Neural progenitor cell (in vitro differentiated cells): ENCODE measurements around the gene ELMO1. TPM values are rescaled to one million over a fixed set of nuclear protein-coding genes. Genes with fewer than 3 reads are reported as not detected.

Experiments
- DNase-seq: peaks from one replicate; pipeline ENCODE4 v3.0.0-alpha.2; 2016; ENCODE audit warnings: low spot score
- H2AFZ ChIP-seq: fragments of 200-600 bp; sonication (generic); replicated peaks from 2 replicates; pipeline ENCODE4 v1.6.1; 2016; ENCODE audit warnings: antibody characterized with exemption
- H3F3A ChIP-seq: fragments of 200-600 bp; sonication (generic); 2 replicates; pipeline ENCODE4 v1.6.1; 2016; ENCODE audit warnings: antibody characterized with exemption, low read depth
- H3K27ac ChIP-seq: fragments of 200-600 bp; sonication (generic); 2 replicates; pipeline ENCODE4 v1.5.1; 2016; ENCODE audit warnings: mild to moderate bottlenecking
- H3K27me3 ChIP-seq: fragments of 200-600 bp; sonication (generic); 2 replicates; pipeline ENCODE4 v1.6.1; 2016; ENCODE audit warnings: mild to moderate bottlenecking, moderate library complexity
- H3K36me3 ChIP-seq: fragments of 200-600 bp; sonication (generic); 2 replicates; pipeline ENCODE4 v1.5.1; 2016
- H3K4me1 ChIP-seq: fragments of 200-600 bp; sonication (generic); 2 replicates; pipeline ENCODE4 v1.6.1; 2016; ENCODE audit warnings: mixed run types
- H3K4me2 ChIP-seq: fragments of 200-600 bp; sonication (generic); 2 replicates; pipeline ENCODE4 v1.6.1; 2016
- H3K4me3 ChIP-seq: fragments of 200-600 bp; sonication (generic); 2 replicates; pipeline ENCODE4 v1.5.1; 2016
- H3K79me2 ChIP-seq: fragments of 200-600 bp; sonication (generic); 2 replicates; pipeline ENCODE4 v1.6.1; 2016; ENCODE audit warnings: low read depth
- H3K9ac ChIP-seq: fragments of 200-600 bp; sonication (generic); 2 replicates; pipeline ENCODE4 v1.6.1; 2016
- H3K9me3 ChIP-seq: fragments of 200-600 bp; sonication (generic); 2 replicates; pipeline ENCODE4 v1.5.1; 2016; ENCODE audit warnings: low read depth
- H4K20me1 ChIP-seq: fragments of 200-600 bp; sonication (generic); 2 replicates; pipeline ENCODE4 v1.6.1; 2016; ENCODE audit warnings: low read depth
- H3K27ac Mint-ChIP-seq: 3 replicates; pipeline ENCODE4 v1.8.0; 2021; ENCODE audit warnings: mixed read lengths
- H3K27me3 Mint-ChIP-seq: 2 replicates; pipeline ENCODE4 v1.8.0; 2022; ENCODE audit warnings: low read depth, mild to moderate bottlenecking, inconsistent platforms, moderate library complexity, mixed read lengths; ENCODE audit not compliant: insufficient read depth
- H3K36me3 Mint-ChIP-seq: 3 replicates; pipeline ENCODE4 v1.8.0; 2021; ENCODE audit warnings: mixed read lengths
- H3K4me1 Mint-ChIP-seq: 3 replicates; pipeline ENCODE4 v1.8.0; 2021; ENCODE audit warnings: mixed read lengths
- H3K4me3 Mint-ChIP-seq: 3 replicates; pipeline ENCODE4 v1.8.0; 2021; ENCODE audit warnings: mild to moderate bottlenecking, moderate library complexity, mixed read lengths
- H3K9me3 Mint-ChIP-seq: 3 replicates; pipeline ENCODE4 v1.8.0; 2020; ENCODE audit warnings: mixed read lengths
- EZH2 ChIP-seq: fragments of 200-600 bp; sonication (generic); IDR thresholded peaks from 2 replicates; pipeline ENCODE4 v1.6.1; 2017; ENCODE audit warnings: antibody characterized with exemption, mild to moderate bottlenecking, moderate library complexity
- EZH2phosphoT487 ChIP-seq: fragments of 200-600 bp; sonication (generic); IDR thresholded peaks from 2 replicates; pipeline ENCODE4 v1.6.1; 2017; ENCODE audit warnings: antibody characterized with exemption
- total RNA-seq: library from RNA; depleted of rRNA; stranded (reverse); fragments of >200 nt; gene quantifications from 2 replicates; pipeline ENCODE4 v1.2.3, GENCODE V29; 2015; ENCODE audit warnings: low replicate concordance
- TF ChIP-seq, protein P1 (sequence below): fragments of 200-600 bp; sonication (generic); IDR thresholded peaks from 2 replicates; pipeline ENCODE4 v1.5.1; 2017; ENCODE audit warnings: antibody characterized with exemption, mild to moderate bottlenecking

ELMO1 gene
- total RNA-seq, 1 donor from 2014 or later, result 22.0 TPM

DNA sequence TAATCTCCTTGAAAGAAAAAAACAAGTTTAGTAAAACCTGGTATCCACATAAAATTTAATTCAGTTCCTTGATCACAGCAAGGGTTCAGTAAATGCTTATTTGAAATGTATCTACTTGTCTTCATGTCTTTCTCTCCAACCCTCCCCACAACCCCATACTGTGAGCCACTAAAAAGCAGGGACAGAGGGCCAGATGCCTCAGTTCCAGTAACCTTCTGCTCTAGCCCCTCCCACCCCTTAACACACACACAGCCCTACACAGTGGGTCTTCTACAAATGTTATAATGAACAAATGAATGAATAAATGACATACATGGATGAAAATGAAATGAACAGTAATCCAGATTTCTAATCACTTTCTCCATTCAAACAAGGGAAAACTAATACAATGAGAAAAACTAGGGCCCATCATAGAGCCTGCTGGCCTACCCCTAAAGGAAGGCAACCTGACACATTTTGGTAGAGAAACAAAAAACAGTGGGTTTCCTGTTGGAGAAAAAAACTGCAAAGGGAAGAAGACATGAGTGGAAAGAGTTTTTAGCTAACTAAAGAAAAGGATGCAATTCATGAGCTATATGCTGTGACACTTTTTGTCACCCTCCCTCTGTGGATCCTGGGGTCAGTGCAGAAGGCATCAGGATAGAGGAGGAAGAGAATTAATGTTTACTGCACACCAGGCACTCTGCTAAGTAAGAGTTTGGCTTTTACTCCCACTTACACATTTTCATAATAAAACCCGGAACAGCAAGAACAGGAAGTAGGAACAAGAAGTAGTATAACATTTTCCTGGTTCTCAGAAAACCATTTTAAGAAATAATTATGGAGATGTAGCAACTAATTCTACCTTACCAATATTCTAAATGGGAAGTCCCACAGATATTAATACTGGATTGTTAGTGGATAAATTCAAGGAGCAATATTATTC is 38.1 kb downstream of the ELMO1 start:
- Mint-ChIP-seq H3K4me1 (peaks cover 35% of the 10 kb centered on the region), H3K9me3 (peaks cover 2% of the 10 kb centered on the region)

DNA sequence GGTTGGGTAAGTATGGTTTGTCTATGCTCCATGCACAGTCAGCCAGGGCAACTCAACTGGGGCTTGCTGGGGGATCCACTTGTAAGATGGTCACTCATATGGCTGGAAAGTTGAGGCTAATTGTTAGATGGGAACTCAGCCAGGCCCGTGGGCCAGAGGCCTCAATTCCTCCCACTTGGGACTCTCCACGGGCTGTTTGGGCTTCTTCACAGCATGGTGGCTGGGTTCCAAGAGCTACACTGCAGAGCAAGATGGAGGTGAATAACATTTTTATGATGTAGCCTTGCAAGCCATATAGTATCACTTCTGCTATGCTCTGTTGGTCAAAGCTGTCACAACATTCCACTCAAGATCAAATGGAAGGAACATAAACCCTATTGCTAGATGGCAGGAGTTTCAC is 39.2 kb downstream of the ELMO1 start:
- Mint-ChIP-seq H3K4me3 (no peak overlapping the region), H3K9me3 (peaks cover 2% of the 10 kb centered on the region), H3K27ac (no peak overlapping the region), H3K27me3 (no peaks in the 10 kb centered on the region), H3K4me1 (peaks cover 43% of the 10 kb centered on the region), H3K36me3 (no peaks in the 10 kb centered on the region)
- Histone ChIP-seq H3K9ac (no peak overlapping the region), H3F3A (no peaks in the 10 kb centered on the region), H3K4me2 (no peak overlapping the region), H3K4me1 (peaks cover 20% of the 10 kb centered on the region), H3K27ac (no peak overlapping the region), H3K9me3 (no peaks in the 10 kb centered on the region), H2AFZ (no peak overlapping the region), H3K79me2 (no peaks in the 10 kb centered on the region), H3K27me3 (no peaks in the 10 kb centered on the region), H3K4me3 (no peak overlapping the region), H3K36me3 (no peaks in the 10 kb centered on the region), H4K20me1 (no peaks in the 10 kb centered on the region)
- TF ChIP-seq, protein P1, sequence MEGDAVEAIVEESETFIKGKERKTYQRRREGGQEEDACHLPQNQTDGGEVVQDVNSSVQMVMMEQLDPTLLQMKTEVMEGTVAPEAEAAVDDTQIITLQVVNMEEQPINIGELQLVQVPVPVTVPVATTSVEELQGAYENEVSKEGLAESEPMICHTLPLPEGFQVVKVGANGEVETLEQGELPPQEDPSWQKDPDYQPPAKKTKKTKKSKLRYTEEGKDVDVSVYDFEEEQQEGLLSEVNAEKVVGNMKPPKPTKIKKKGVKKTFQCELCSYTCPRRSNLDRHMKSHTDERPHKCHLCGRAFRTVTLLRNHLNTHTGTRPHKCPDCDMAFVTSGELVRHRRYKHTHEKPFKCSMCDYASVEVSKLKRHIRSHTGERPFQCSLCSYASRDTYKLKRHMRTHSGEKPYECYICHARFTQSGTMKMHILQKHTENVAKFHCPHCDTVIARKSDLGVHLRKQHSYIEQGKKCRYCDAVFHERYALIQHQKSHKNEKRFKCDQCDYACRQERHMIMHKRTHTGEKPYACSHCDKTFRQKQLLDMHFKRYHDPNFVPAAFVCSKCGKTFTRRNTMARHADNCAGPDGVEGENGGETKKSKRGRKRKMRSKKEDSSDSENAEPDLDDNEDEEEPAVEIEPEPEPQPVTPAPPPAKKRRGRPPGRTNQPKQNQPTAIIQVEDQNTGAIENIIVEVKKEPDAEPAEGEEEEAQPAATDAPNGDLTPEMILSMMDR, result no peak
- no peak for TF ChIP-seq EZH2phosphoT487
- TF ChIP-seq EZH2, result no peak
- DNase-seq, result no peak

More for the DNA sequence above, 38.1 kb downstream of the ELMO1 start:
- no peak for TF ChIP-seq EZH2
- TF ChIP-seq, protein P1, result no peak
- TF ChIP-seq EZH2phosphoT487, result no peak
- peak; percentile 12 for DNase-seq
- Histone ChIP-seq H2AFZ (no peak overlapping the region), H3K9ac (no peak overlapping the region), H3K79me2 (no peaks in the 10 kb centered on the region), H3K4me3 (no peak overlapping the region), H3F3A (no peaks in the 10 kb centered on the region), H3K4me2 (no peak overlapping the region), H3K4me1 (peaks cover 20% of the 10 kb centered on the region), H3K27ac (no peak overlapping the region), H4K20me1 (no peaks in the 10 kb centered on the region), H3K36me3 (no peaks in the 10 kb centered on the region), H3K9me3 (no peaks in the 10 kb centered on the region), H3K27me3 (no peaks in the 10 kb centered on the region)
- Mint-ChIP-seq H3K27me3 (no peaks in the 10 kb centered on the region), H3K36me3 (no peaks in the 10 kb centered on the region), H3K4me3 (no peak overlapping the region), H3K27ac (no peak overlapping the region)

DNA sequence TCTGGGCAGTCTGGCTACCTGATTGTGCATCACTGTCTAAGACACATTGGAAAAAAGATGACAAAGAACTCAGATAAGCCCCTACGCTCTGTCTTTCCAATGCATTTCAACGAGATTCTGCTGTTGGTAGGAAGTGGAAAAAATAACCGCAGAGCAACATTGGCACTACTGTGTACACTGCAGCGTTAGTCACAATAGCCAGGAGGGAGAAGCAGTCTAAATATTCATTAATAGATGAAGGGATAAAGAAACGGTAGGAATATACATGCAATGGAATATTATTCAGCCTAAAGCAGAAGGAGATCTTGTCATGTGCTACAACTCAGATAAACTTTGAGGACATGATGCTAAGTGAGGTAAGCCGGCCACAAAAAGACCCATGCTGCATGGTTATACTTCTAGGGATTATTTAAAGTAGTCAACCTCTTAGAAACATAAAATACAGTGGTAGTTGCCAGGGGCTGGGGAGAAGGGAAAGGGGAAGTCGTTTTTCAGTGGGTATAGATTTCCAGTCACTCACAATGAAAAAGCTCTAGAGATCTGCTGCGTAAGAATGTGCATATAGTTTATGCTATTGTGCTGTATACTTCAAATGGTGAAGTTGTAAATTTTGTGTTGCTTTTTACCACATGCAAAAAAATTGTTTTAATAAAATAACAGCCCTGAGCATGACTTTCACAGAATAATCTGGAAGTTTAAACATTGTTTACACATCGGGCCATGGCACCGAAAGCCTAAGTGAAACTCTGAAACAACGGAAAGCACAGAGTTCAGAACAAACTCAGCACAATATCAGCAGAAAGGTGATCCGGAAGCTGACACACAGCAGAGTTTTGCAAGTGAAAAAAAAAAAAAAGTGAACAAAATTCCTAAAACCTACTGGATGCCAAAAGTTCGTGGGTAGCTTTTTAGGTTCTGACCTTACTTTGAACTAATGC is 40.1 kb downstream of the ELMO1 start:
- no peak overlapping the region for H3K4me3 ChIP-seq
- Mint-ChIP-seq H3K9me3 (peaks cover 2% of the 10 kb centered on the region), H3K27ac (peak overlapping the region; percentile 72), H3K4me3 (no peak overlapping the region), H3K4me1 (peaks cover 43% of the 10 kb centered on the region), H3K27me3 (no peaks in the 10 kb centered on the region), H3K36me3 (no peaks in the 10 kb centered on the region)
- no peaks in the 10 kb centered on the region for H4K20me1 ChIP-seq
- H3K4me1 ChIP-seq, result peaks cover 20% of the 10 kb centered on the region
- H3K4me2 ChIP-seq, result no peak overlapping the region
- H3K36me3 ChIP-seq, result no peaks in the 10 kb centered on the region
- H3F3A ChIP-seq, result no peaks in the 10 kb centered on the region
- no peak overlapping the region for H3K9ac ChIP-seq
- TF ChIP-seq EZH2phosphoT487, result no peak
- TF ChIP-seq, protein P1, result no peak
- no peak for TF ChIP-seq EZH2
- H3K79me2 ChIP-seq, result no peaks in the 10 kb centered on the region
- no peaks in the 10 kb centered on the region for H3K27me3 ChIP-seq
- H3K9me3 ChIP-seq, result no peaks in the 10 kb centered on the region
- no peak overlapping the region for H3K27ac ChIP-seq
- no peak overlapping the region for H2AFZ ChIP-seq
- DNase-seq, result no peak
